ENCODE measurements around the gene GFPT2.

GFPT2 gene

DNA sequence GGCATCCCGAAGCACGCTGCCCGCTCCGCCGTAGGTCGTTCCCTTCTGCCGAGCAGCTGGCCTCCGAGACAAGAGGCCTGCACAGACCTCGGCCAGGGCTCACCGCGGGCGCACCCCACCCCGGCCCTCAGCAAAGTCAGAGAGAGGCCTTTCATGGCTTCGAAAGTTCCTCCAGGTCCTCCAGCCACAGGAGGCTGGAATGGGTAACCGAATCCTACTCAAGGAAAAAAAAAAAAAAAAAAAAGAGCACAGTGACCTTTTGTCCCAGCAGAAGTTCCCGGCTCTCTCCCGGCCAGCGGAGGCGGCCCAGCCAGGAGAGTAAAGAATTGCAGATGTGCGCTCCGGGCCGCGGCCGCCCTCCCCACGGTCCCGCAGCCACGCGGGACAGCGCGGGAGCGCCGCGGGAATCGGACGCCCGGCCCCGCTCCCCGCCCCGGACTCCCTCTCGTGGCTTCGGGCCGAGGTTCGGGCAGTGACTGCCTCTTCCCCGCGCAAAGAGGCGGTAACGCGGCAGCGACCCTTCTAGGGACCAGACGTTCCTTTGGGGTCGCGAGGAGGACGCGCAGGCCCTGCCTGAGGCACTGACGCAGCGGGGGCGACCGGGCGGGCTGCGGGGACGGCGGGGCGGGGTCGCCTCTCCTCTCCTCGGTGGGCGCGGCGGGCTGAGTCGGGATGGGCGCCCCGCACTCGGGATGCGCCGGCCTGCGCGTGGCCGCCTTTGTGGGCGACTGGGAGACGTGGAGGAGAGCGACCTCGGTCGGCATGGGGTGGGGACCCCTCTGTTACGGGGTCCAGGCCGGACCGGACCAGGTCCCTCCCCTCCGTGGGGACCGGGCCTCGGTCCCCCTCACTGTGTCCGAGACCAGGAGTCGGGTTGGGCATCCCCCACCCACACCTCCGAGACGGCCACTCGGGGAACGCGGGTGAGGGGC, 754 bp downstream of the GFPT2 start:
- no peak overlapping the region for H3K4me3 ChIP-seq (ENCODE audit: low read length)
- TF ChIP-seq, protein P1, sequence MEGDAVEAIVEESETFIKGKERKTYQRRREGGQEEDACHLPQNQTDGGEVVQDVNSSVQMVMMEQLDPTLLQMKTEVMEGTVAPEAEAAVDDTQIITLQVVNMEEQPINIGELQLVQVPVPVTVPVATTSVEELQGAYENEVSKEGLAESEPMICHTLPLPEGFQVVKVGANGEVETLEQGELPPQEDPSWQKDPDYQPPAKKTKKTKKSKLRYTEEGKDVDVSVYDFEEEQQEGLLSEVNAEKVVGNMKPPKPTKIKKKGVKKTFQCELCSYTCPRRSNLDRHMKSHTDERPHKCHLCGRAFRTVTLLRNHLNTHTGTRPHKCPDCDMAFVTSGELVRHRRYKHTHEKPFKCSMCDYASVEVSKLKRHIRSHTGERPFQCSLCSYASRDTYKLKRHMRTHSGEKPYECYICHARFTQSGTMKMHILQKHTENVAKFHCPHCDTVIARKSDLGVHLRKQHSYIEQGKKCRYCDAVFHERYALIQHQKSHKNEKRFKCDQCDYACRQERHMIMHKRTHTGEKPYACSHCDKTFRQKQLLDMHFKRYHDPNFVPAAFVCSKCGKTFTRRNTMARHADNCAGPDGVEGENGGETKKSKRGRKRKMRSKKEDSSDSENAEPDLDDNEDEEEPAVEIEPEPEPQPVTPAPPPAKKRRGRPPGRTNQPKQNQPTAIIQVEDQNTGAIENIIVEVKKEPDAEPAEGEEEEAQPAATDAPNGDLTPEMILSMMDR (IDR thresholded peaks at IDR 0.05; ENCODE audit: insufficient read depth, low read depth, low read length, missing control alignments), result no peak
- no peak for DNase-seq (ENCODE audit: low read depth)

DNA sequence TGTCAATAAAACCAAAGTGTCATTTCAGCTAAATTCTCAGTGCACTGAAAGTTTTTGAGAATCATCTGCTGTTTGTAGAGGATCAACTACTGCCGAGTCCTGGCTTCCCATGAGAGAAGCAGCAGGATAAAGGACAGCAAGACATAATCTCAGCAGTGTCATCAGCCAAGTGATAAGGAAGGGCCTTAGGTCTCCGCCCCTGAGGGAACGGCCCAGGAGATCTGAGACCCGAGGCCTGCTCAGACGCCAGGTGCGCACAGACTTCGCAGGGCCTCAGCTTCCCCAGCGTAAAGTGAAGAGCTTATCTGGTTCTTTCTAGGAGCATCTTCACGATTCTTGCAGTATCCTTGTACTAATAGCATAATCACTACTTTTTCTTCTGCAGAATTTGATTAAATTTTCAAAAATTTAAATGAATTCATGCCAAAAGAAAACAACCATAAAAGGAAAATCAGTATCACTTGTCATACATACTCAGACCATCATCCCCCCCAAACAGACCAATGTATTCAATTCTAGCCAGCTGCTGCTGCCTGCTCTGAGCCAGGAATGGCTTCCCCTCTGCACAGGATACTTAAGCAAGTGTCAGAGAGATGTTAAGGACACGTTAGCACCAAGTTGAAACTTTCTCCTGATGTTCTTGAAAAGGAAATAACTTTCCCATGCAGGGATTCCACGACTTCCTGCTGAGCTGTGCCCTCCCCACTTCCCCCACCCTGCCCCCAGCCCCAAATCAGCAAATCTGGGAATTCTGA, 2.2 kb downstream of the GFPT2 start:
- no peak for DNase-seq (ENCODE audit: low read depth)
- H3K4me3 ChIP-seq (ENCODE audit: low read length), result no peak overlapping the region
- TF ChIP-seq, protein P1 (IDR thresholded peaks at IDR 0.05; ENCODE audit: insufficient read depth, low read depth, low read length, missing control alignments), result no peak

DNA sequence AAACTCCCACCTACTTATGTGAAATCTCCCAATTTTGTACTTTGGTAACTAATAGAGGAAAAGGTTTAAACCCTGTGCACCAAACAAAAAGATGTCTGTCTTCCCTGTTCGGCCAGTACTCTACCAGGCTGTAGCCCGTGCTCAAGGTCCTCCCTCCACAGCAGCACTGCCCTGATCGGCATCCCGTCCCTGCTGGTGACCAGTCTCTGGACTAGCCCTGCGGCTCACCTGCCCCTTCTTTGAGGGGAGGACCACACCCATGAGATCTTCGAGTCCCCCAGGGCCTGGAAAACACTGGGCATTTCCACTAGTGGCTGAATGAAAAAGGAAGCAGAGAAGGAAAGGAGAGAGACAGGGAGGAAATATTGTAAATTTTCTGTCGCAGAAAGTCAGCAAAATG, 2.8 kb downstream of the GFPT2 start:
- TF ChIP-seq, protein P1 (IDR thresholded peaks at IDR 0.05; ENCODE audit: insufficient read depth, low read depth, low read length, missing control alignments), result no peak
- H3K4me3 ChIP-seq (ENCODE audit: low read length), result no peak overlapping the region
- DNase-seq (ENCODE audit: low read depth), result no peak

GRCh38 chr5:180349391-180349790, 3.7 kb downstream of the GFPT2 start:
- no peak overlapping the region for H3K4me3 ChIP-seq (ENCODE audit: low read length)
- DNase-seq (ENCODE audit: low read depth), result no peak

GRCh38 chr5:180348336-180348735, 4.8 kb downstream of the GFPT2 start:
- no peak overlapping the region for H3K4me3 ChIP-seq (ENCODE audit: low read length)
- no peak for DNase-seq (ENCODE audit: low read depth)
- TF ChIP-seq, protein P1 (IDR thresholded peaks at IDR 0.05; ENCODE audit: insufficient read depth, low read depth, low read length, missing control alignments), result no peak

More at GRCh38 chr5:180349391-180349790, 3.7 kb downstream of the GFPT2 start:
- TF ChIP-seq, protein P1 (IDR thresholded peaks at IDR 0.05; ENCODE audit: insufficient read depth, low read depth, low read length, missing control alignments), result no peak

- no peak overlapping the region for H3K4me3 ChIP-seq (ENCODE audit: low read length)
- TF ChIP-seq, protein P1 (IDR thresholded peaks at IDR 0.05; ENCODE audit: insufficient read depth, low read depth, low read length, missing control alignments), result no peak
- DNase-seq (ENCODE audit: low read depth), result no peak
Measured at GRCh38 chr5:180347702-180348101, 5.4 kb downstream of the GFPT2 start.

Measured in epithelial cell of esophagus (primary cell).